Uterus (tissue), 2 donors: ENCODE data around the gene GRIK1.

Experiments used
- CTCF ChIP-seq, 4 experiments: fragments of 200-600 bp in 2 of 4; fragments of 450-650 bp in 2 of 4; sonication (generic) in 2 of 4; IDR thresholded peaks; one replicate each; pipeline ENCODE4 v1.5.1; 2016 to 2019; ENCODE audit warnings: antibody characterized with exemption in 4 of 4, mild to moderate bottlenecking in 2 of 4, moderate library complexity in 1 of 4
- POLR2A ChIP-seq, 2 donors: fragments of 450-650 bp; IDR thresholded peaks; one replicate each; pipeline ENCODE4 v1.6.1; 2016; ENCODE audit warnings: antibody characterized with exemption in 2 of 2, mild to moderate bottlenecking in 1 of 2, moderate library complexity in 1 of 2

DNA sequence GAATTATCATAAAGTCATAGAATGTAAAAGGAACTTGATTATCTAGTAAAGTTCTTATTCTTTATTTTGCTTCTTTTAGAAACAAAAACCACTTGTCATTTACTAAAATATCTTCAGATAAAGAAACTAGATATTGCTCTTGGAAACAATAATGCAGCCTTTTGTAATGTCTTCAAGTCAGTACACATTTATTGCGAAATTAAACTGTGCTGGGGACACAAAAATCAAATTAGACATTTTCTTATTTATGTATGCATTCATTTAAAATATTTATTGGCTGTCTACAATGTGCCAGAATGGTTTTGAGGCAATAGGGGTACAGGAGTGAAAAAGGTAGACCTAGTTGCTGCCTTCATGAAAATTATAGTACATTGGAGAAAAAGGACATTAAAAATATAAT is 201.1 kb downstream of the GRIK1 start:
- no peak for TF ChIP-seq CTCF (IDR thresholded peaks at IDR 0.05)
- no peak for TF ChIP-seq POLR2A (IDR thresholded peaks at IDR 0.05)
